ENCODE results near the gene PTGS1.
"Not testable (repeated sequence)": the region's sequence is repeated elsewhere in the genome, so short reads cannot be mapped to it uniquely, and the experiment has no call there.

Gene PTGS1

GRCh38 chr9:122398371-122398924 is 27.6 kb downstream of the PTGS1 start:
- DNase-seq (ENCODE audit: low read depth): no peak

GRCh38 chr9:122401896-122402295 is 31.1 kb downstream of the PTGS1 start:
- DNase-seq (ENCODE audit: low read depth): no peak

GRCh38 chr9:122402403-122402871 is 31.6 kb downstream of the PTGS1 start:
- DNase-seq (ENCODE audit: low read depth): peak; percentile 97

DNA sequence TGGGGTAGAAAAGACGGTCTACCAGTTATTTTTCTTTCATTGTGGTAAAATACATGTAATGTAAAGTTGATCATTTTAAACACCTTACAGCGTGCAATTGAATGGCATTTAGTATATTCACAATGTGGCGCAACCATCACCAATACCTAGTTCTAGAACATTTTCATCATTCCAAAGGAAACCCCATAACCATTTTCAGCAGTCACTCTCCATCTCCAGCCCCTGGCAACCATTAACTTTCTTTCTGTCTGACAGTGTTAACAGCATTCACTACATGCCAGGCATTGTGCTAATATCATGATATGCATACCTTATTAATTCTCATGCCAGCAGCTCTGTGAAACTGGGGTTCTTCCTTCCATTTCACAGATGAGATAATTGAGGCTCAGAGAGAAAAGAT is 32.0 kb downstream of the PTGS1 start:
- DNase-seq (ENCODE audit: low read depth): peak; percentile 59

DNA sequence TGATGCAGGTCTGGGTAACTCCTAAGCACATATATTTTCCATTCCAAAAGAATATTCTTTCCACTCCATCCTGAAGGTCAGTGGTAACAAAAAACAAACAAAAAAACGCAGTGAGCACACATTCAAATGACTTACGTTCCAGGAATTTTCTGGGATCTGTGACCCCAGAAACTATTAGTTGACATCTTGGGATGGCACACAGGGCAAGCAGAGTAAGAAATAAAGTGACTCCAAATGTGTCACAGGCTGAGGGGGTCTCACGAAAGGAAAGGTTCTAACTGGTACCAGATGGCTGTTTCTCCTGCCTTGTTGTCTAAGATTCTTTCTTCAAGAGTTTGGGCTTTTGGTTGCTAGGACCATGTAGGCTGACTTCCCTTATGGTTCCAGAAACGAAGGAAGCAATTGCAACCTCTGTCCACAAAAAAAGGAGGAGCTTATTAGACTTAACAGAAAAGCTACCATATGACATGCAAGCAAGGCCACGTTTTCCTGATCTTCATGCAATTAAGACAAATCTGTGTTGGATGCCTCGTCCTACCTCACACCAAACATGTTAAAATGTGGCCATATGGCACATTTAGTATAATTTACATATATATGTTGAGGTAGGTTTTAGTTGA is 32.7 kb downstream of the PTGS1 start:
- no peak for DNase-seq (ENCODE audit: low read depth)

DNA sequence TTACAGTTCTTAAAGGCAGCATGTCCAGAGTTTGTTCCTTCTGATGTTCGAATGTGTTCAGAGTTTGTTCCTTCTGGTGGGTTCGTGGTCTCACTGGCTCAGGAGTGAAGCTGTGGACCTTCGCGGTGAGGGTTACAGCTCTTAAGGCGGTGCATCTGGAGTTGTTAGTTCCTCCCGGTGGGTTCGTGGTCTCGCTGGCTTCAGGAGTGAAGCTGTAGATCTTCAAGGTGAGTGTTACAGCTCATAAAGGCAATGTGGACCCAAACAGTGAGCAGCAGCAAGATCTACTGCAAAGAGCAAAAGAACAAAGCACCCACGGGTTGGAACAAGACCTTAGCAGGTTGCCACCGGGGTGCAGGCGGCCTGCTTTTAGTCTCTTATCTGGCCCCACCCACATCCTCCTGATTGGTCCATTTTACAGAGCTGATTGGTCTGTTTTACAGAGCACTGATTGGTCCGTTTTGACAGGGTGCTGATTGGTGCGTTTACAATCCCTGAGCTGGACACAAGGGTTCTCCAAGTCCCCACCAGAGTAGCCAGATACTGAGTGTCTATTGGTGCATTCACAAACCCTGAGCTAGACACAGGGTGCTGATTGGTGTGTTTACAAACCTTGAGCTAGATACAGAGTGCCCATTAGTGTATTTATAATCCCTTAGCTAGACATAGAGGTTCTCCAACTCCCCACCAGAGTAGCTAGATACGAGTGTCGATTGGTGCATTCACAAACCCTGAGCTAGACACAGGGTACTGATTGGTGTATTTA is 34.7 kb downstream of the PTGS1 start:
- DNase-seq (ENCODE audit: low read depth): not testable (repeated sequence)

DNA sequence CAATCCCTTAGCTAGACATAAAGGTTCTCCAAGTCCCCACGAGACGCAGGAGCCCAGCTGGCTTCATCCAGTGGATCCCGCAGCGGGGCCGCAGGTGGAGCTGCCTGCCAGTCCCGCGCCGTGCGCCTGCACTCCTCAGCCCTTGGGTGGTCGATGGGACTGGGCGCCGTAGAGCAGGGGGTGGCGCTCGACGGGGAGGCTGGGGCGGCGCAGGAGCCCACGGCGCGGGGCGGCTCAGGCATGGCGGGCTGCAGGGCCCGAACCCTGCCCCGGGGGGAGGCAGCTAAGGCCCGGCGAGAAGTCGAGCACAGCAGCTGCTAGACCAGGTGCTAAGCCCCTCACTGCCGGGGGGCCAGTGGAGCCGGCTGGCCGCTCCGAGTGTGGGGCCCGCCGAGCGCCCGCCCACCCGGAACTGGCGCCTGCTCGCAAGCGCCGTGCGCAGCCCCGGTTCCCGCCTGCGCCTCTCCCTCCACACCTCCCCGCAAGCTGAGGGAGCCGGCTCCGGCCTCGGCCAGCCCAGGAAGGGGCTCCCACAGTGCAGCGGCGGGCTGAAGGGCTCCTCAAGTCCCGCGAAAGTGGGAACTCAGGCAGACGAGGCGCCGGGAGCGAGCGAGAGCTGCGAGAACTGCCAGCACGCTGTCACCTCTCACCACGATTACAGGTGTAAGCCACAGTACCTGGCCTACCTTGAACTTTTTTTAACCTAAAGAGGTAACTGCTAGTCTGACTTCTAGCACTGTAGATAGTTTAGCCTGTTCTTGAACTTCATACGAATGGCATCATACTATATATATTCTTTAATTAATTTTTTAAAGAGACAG is 35.5 kb downstream of the PTGS1 start:
- DNase-seq (ENCODE audit: low read depth): no peak

- not testable (repeated sequence) for DNase-seq (ENCODE audit: low read depth)
Measured at GRCh38 chr9:122414108-122414507, 43.3 kb downstream of the PTGS1 start.

GRCh38 chr9:122418016-122418415 is 47.2 kb downstream of the PTGS1 start:
- no peak for DNase-seq (ENCODE audit: low read depth)

- DNase-seq (ENCODE audit: low read depth): no peak
Measured at GRCh38 chr9:122420315-122420714, 49.5 kb downstream of the PTGS1 start.

DNA sequence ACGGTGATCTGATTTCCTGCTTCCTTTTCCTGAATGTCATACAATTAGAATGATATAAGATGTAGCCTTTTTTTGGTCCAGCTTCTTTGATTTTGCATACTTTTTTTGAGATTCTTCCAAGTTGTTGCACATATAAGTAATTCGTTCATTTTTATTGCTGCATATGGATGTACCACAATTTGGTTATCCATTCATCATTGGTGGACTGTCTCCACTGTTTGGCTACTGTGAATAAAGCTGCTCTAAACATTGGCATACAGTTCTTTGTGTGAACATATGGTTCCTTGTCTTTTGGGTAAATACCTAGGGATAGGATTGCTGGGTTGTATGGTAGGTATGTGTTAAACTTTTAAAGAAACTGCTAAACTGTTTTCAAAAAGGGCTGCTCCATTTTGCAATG is 54.3 kb downstream of the PTGS1 start:
- no peak for DNase-seq (ENCODE audit: low read depth)

DNA sequence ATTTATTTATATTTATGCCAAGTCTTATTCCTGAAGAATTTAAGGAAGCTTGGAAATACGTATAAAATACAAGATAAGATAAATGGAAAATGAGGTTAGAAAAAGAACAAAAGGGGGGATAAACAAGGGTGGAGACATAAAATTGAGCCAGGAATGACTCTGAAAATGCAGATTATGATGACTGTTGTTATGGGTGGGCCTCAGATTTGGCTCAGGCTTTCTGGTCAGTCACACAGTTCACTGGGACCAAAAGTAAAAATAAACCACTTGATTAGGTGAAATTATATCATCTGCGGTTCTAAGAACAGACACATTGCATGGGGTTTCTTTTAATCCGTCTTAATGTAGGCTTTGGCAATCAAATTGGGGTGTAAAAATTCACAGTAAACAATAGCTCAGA is 55.9 kb downstream of the PTGS1 start:
- DNase-seq (ENCODE audit: low read depth): no peak

GRCh38 chr9:122442568-122442967 is 71.7 kb downstream of the PTGS1 start:
- DNase-seq (ENCODE audit: low read depth): no peak

DNA sequence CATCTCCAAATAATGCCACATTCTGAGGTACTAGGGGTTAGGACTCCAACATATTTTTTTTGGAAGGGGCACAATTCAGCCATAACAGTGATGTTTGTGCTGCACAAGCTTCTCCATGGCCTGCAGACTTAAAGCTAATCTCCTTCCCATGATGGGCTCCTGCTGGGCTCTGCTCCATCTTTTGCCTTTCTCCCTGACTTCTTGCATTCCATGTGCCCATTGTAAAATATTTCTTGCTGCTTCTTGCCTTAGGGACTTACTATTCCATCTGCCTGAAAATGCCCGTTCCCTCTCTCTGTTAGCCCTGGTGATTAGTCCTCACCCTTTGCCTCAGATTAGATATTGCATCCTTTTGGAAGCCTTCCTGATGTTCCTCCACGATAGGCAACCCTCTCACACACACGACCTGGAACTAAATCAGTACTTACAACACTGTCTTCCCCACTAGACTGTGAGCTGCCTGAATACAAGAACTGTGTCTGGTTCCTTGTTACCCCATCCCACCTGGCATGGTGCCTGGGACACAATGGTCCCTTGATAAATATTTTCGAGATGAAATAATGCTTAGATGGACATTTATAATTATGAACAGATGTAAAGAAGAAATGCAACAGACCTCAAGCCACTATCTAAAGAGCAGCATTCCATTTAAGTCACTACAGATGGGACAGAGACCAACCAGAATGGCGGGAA is 73.4 kb downstream of the PTGS1 start:
- peak; percentile 33 for DNase-seq (ENCODE audit: low read depth)

All from amniotic epithelial cell (primary cell).